GM11168 (cell line): ENCODE measurements around the gene WEE1.
"Not testable (repeated sequence)": the region's sequence is repeated elsewhere in the genome, so short reads cannot be mapped to it uniquely, and the experiment has no call there.

Experiments used
- in situ Hi-C: fragments of 300-500 bp; cut with MboI; formaldehyde crosslinking; loops from one replicate; pipeline ENCODE4 v1.12.0; 2022; ENCODE audit warnings: low sequenced_read_pairs; ENCODE audit not compliant: unreplicated experiment

WEE1 gene

GRCh38 chr11:9590717-9591116 lies 17.2 kb downstream of the WEE1 start:
- in situ Hi-C loops: no loop called here

- in situ Hi-C loops: no loop called here
These were observed 21.0 kb downstream of the WEE1 start for GRCh38 chr11:9594267-9595046.

GRCh38 chr11:9596926-9597464 lies 23.5 kb downstream of the WEE1 start:
- in situ Hi-C loops: no loop called here

GRCh38 chr11:9600166-9600565 lies 26.7 kb downstream of the WEE1 start:
- in situ Hi-C loops: no loop called here

- in situ Hi-C loops: no loop called here
These were observed 27.2 kb downstream of the WEE1 start for GRCh38 chr11:9600644-9601036.

GRCh38 chr11:9601037-9601875 lies 27.8 kb downstream of the WEE1 start:
- in situ Hi-C loops: no loop called here

GRCh38 chr11:9601876-9602199 lies 28.4 kb downstream of the WEE1 start:
- in situ Hi-C loops: no loop called here

GRCh38 chr11:9603214-9603613 lies 29.7 kb downstream of the WEE1 start:
- in situ Hi-C loops: not testable (repeated sequence)

- in situ Hi-C loops: no loop called here
These were observed 30.7 kb downstream of the WEE1 start for GRCh38 chr11:9604134-9604533.

- in situ Hi-C loops: no loop called here
These were observed 32.3 kb downstream of the WEE1 start for GRCh38 chr11:9605742-9606141.

- in situ Hi-C loops: no loop called here
These were observed 33.5 kb downstream of the WEE1 start for GRCh38 chr11:9606809-9607510.

GRCh38 chr11:9607511-9607899 lies 34.0 kb downstream of the WEE1 start:
- in situ Hi-C loops: no loop called here

GRCh38 chr11:9609002-9609759 lies 35.7 kb downstream of the WEE1 start:
- in situ Hi-C loops: no loop called here

- in situ Hi-C loops: loop anchor here (5.0 kb wide), 2 partner anchors 88 to 137 kb away; no protein-coding TSS in a partner anchor
These were observed 36.4 kb downstream of the WEE1 start for GRCh38 chr11:9609841-9610240.

- in situ Hi-C loops: loop anchor here (5.0 kb wide), 2 partner anchors 91 to 134 kb away; no protein-coding TSS in a partner anchor
These were observed 39.8 kb downstream of the WEE1 start for GRCh38 chr11:9613118-9613829.

- in situ Hi-C loops: loop anchor here (5.0 kb wide), 2 partner anchors 92 to 133 kb away; no protein-coding TSS in a partner anchor
These were observed 40.6 kb downstream of the WEE1 start for GRCh38 chr11:9613830-9614762.

GRCh38 chr11:9615031-9615451 lies 41.6 kb downstream of the WEE1 start:
- in situ Hi-C loops: no loop called here

GRCh38 chr11:9616042-9616675 lies 42.7 kb downstream of the WEE1 start:
- in situ Hi-C loops: no loop called here
